Measurements from ENCODE around the gene KBTBD13. TPM values are rescaled to one million over a fixed set of nuclear protein-coding genes. Genes with fewer than 3 reads are reported as not detected.
"Not testable (repeated sequence)": the region's sequence is repeated elsewhere in the genome, so short reads cannot be mapped to it uniquely, and the experiment has no call there.

The KBTBD13 gene
- total and polyA plus RNA-seq, 8 donors = 0.18 TPM; not detected in 7

- not testable (repeated sequence) for H3K27ac ChIP-seq
These were observed 745 bp upstream of the KBTBD13 start for GRCh38 chr15:65075607-65076395.

GRCh38 chr15:65077291-65077980, 890 bp downstream of the KBTBD13 start:
- peaks cover 0 to 40% (median 15%) of the 10 kb centered on the region in 3 donors for H3K27me3 ChIP-seq
- TF ChIP-seq CTCF (IDR thresholded peaks at IDR 0.05) (no peak), EP300 (IDR thresholded peaks at IDR 0.05) (no peak), POLR2A (IDR thresholded peaks at IDR 0.05) (no peak), POLR2AphosphoS5 (IDR thresholded peaks at IDR 0.05) (no peak)
- H3K9me3 ChIP-seq = no peaks in the 10 kb centered on the region
- intact Hi-C loops (cut with DNase I; ENCODE audit: low total_unique reads) = no loop called here
- WGBS, 5 donors = 53 to 73% (median 63%) methylated on average over 19 to 85 of the region's 85 CpGs
- peaks cover under 1 to 20% (median 12%) of the 10 kb centered on the region in 4 donors for H3K4me1 ChIP-seq
- no peak for DNase-seq
- no peak overlapping the region for H3K27ac ChIP-seq
- no peaks in the 10 kb centered on the region for H3K36me3 ChIP-seq
- H3K4me3 ChIP-seq = peak overlapping the region in 1 of 4 donors; percentile 26

More at GRCh38 chr15:65075607-65076395, 745 bp upstream of the KBTBD13 start:
- 71 to 81% (median 79%) methylated on average over 12 of the region's 12 CpGs for WGBS, 5 donors
- H3K9me3 ChIP-seq; intact Hi-C loops (cut with DNase I; ENCODE audit: low total_unique reads); H3K36me3 ChIP-seq; H3K4me3 ChIP-seq; DNase-seq: not testable (repeated sequence)
- Histone ChIP-seq H3K27me3 (peaks cover 0 to 32% (median 15%) of the 10 kb centered on the region in 3 donors), H3K4me1 (peaks cover 16 to 27% (median 23%) of the 10 kb centered on the region in 4 donors)

GRCh38 chr15:65077981-65078352, 1.4 kb downstream of the KBTBD13 start:
- intact Hi-C loops (cut with DNase I; ENCODE audit: low total_unique reads) = no loop called here
- TF ChIP-seq EP300 (IDR thresholded peaks at IDR 0.05) = no peak
- TF ChIP-seq CTCF (IDR thresholded peaks at IDR 0.05) = peak in 5 of 7 experiments; percentile 44 to 63 (median 52)
- TF ChIP-seq POLR2AphosphoS5 (IDR thresholded peaks at IDR 0.05) = peak in 1 of 3 donors; percentile 56
- Histone ChIP-seq H3K4me1 (peaks cover 4 to 25% (median 17%) of the 10 kb centered on the region in 4 donors), H3K4me3 (peak overlapping the region in 1 of 4 donors; percentile 26), H3K27me3 (peaks cover 0 to 41% (median 15%) of the 10 kb centered on the region in 3 donors), H3K9me3 (no peaks in the 10 kb centered on the region), H3K27ac (no peak overlapping the region), H3K36me3 (no peaks in the 10 kb centered on the region)
- peak; percentile 79 to 91 for DNase-seq
- 4 to 18% (median 12%) methylated on average over 21 to 24 of the region's 24 CpGs for WGBS, 5 donors

- WGBS, 5 donors = 85 to 94% (median 87%) methylated on average over 4 to 5 of the region's 5 CpGs
- Histone ChIP-seq H3K27ac (no peak overlapping the region), H3K36me3 (no peaks in the 10 kb centered on the region), H3K27me3 (peaks cover 0 to 54% (median 15%) of the 10 kb centered on the region in 3 donors), H3K9me3 (no peaks in the 10 kb centered on the region), H3K4me3 (no peak overlapping the region), H3K4me1 (peaks cover 4 to 35% (median 26%) of the 10 kb centered on the region in 4 donors)
- intact Hi-C loops (cut with DNase I; ENCODE audit: low total_unique reads) = no loop called here
- no peak for DNase-seq
- TF ChIP-seq POLR2A (IDR thresholded peaks at IDR 0.05) (no peak), EP300 (IDR thresholded peaks at IDR 0.05) (no peak)
These were observed 3.0 kb downstream of the KBTBD13 start for GRCh38 chr15:65079580-65079979.

GRCh38 chr15:65081270-65081669, 4.7 kb downstream of the KBTBD13 start:
- Histone ChIP-seq H3K9me3 (no peaks in the 10 kb centered on the region), H3K4me1 (peaks cover 4 to 45% (median 26%) of the 10 kb centered on the region in 4 donors), H3K4me3 (no peak overlapping the region), H3K36me3 (no peaks in the 10 kb centered on the region), H3K27me3 (peaks cover 0 to 62% (median 15%) of the 10 kb centered on the region in 3 donors), H3K27ac (no peak overlapping the region)
- TF ChIP-seq CTCF (IDR thresholded peaks at IDR 0.05) (no peak), POLR2AphosphoS5 (IDR thresholded peaks at IDR 0.05) (no peak), EP300 (IDR thresholded peaks at IDR 0.05) (no peak)
- intact Hi-C loops (cut with DNase I; ENCODE audit: low total_unique reads) = loop anchor here (10.0 kb wide), 1 partner anchor 46 kb away; no protein-coding TSS in a partner anchor
- 53 to 63% (median 54%) methylated on average over 6 of the region's 6 CpGs for WGBS, 5 donors
- DNase-seq = no peak
